IPS-NIHi7 (cell line): ENCODE results near the gene GAS5.
"Not testable (repeated sequence)": the region's sequence is repeated elsewhere in the genome, so short reads cannot be mapped to it uniquely, and the experiment has no call there.

ENCODE experiments used
- DNase-seq: peaks from one replicate; pipeline ENCODE4 v3.0.0; 2012; ENCODE audit warnings: mixed read lengths; ENCODE audit errors: extremely low spot score

Gene GAS5

DNA sequence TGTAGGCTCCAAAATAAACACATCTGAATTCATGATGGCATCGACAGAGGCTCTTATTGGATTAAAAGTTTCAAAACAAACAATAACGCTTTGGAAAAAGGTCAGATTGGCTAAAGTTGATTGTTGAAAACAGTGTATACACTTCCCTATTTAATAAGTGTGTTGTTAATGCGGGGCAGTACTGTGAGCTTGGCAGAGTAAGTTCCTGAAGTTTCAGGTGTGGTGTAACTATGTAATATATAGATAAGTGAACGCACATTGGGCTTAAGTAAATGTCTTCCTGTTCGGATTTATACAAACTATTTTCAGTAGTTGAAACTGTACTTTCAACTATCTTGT is 1.2 kb upstream of the GAS5 start:
- no peak for DNase-seq

DNA sequence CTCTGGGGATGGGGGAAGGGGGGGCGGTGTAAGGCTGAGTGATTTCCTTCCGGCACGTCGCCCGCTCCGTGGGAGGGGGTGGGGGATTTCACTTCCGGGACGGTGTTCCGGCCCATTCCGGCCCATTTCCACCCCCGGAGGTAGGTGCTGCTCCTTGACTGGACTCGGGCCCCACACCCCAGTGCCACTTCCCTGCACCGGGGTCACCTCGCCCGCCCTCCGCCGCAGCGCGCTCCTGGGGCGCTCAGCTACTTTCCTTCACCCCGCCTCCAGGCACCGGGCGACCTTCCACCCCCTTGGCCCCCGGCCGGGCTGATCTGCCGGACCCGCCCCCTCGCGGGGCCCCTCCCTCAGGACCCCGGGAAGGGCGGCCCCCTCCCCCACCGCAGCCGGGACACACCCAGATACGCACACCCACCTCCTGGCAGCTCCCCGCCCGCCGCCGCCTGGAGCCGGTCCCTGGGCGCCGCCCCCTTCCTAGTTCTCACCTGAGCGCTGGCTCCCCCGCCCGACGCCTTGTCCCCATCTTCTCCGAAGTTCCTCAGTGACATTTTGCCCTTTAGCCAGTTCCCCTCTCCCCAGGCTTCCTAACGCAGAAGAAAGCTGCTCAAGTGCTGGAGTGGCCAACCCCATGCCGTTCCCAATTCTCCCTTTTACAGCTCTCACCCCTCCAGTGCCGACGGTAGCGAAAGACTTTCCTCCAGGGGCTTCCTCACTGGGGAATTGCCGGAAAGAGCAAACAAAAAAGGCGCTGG is 654 bp upstream of the GAS5 start, which contains the start of gene ZBTB37:
ZBTB37 (plus strand) TSS at position 115 of the 755 bp plus-strand sequence. CDS start 1,846 bp downstream, outside the sequence.
- DNase-seq = peak; percentile 96

DNA sequence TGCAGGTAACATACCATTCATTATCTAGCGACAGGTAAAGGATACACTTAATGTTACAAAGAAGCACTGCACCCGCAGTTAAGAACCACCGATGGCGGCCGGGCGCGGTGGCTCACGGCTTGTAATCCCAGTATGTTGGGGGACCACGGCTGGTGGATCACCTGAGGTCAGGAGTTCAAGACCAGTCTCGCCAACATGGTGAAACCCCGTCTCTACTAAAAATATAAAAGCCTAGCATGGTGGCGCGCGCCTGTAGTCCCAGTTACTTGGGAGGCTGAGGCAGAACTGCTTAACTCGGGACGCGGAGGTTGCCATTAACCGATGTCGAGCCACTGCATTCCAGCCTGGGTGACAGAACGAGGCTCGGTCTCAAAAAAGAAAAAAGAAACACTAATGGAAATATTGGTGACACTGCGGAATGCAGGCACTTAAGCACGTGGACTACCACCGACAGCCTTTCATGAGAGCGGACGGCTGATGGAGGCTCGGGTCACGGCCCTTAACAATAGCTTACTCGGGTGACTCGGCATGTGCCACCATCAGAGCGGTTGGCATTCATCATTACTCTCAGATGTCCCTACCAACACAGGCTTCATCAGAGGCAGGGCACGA is 542 bp downstream of the GAS5 start:
- DNase-seq = no peak

DNA sequence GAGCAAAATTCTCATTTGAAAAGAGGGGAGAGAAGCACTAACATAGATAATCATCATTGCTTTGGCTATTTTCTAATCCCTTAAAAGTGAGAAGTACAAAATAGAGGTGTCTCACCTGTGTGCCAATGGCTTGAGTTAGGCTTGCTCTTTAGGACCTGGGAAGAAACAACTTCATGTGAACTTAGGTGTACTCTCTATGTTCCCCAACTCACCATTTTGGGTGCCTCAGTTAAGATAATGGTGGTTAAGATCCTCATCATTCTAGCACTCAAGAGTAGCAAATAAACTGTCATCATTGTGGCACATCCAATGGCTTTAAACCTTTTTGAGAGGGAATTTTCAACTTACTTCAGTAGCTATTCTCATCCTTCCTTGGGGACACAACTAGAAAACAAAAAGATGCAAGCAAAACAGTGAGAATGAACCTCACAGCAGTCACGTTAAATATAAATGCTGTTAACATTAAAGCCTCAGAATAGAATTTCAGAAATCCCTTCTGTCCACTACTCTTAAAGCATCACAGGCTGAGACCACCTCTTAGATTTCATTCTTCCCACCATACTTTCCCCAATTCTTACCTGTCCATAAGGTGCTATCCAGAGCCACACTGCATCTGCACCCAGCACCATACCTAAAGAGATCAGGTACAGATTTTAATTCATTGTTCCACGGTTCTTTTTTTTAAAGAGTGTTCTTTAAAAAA is 1.2 kb downstream of the GAS5 start:
- DNase-seq = no peak

DNA sequence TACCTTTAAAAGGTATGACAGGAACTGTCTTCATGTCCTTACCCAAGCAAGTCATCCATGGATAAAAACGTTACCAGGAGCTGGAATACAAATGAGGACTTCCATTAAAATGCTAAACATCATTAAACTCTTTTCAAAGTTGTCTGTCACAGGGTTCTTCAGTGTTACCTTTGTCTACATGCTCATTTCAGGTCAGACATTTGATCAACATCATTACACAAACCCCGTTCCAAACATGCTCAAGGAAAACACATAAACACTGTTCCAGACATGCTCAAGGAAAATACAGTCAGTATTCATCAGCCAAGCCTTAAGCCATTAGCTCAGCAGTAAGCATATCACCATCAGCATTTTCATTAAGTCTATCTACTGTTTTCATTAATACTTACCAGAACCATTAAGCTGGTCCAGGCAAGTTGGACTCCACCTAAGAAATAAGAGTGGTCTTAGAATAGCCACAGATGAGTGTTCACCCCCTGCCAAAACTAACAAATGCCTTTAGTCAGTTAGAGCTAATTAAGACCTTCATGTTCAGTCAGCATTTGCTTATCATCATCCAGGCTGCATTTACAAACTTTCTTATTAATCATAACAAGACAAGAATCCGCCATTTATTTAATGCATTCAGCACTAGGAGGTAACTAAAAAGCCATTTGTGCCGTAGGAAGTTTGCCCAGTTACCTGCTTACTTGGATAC is 2.2 kb downstream of the GAS5 start:
- no peak for DNase-seq

DNA sequence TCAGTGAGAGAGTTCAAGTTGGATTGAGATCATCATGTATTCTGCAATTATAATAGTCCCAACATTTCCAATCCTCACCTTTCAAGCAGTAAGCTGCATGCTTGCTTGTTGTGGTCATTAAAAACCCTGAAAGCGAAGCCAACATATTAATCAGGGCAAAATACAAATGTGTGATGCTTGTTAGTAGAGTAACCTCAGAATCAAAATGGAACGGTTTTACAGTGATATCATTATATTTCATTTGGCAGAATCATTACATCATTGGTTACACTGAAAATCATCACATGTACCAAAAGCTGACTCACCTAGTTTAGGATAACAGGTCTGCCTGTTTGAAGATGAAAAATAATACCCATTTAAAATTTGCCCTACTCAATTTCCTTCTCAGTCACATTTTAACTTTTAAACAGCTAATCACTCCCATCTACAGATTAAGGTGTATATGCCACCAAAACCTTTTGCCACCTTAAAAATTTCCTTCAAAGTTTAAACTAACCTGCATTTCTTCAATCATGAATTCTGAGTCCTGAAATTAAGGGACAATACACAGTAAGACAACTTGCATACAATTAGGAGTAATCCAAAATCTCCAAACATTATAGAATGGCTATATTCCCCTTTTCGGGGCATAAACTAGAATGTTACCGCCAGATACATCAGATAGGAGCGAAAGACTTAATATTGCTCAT is 3.5 kb downstream of the GAS5 start:
- no peak for DNase-seq

DNA sequence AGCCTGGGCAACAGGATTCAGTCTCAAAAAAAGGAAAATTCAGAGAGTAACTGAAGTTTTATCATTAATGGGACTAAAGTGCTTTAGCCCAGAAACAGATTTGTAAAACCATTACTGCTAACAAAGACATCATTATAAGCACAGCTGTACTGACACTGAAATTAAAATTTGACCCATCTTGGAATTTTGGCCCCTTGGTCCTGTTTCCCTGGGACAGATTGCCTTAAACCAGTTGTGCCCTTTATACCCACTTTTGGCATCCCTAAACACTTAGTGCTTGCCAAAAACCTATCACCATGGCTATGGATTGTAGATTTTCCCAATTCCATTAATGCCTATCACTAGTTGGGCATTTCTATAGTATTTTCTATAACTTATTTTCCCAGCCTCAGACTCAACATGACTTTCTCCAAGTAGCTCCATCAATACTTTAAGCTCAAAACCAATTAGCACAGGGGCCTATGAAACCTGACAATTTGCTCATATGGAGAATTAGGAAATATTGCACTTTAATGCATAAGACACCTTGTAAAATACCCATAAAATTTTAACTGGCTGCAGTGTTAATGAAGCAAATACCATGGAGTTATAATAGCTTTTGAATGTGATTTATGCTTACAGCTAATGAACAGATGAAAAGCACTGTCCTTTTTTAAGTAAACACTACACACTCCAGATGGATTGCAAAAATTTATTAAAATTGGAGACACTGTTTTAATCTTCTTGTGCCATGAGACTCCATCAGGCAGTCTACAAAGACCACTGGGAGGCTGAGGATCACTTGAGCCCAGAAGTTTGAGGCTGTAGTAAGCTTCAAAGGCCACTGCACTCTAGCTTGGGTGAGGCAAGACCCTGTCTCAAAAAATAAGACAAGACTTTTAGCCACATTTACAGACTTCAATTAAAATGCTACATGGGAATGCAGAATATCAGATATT is 4.3 kb downstream of the GAS5 start:
- no peak for DNase-seq

DNA sequence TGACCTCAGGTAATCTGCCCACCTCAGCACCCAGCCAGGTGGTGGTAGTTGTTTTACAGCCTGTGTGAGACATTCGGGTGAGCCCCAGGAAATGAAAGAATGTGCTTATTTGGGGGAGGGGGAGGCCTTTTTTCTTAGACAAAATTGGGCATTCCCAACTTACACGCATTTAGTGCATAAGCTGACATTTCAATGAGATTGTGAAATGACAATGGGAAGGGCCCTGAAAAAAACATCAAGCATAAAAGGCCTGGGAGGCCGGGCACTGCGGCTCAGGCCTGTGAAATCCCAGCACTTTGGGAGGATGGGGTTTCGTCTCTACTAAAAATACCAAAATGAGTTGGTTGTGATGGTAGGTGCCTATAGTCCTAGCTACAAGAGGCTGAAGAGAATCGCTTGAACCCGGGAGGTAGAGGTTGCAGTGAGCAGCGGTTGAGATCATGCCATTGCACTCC is 5.0 kb downstream of the GAS5 start:
- no peak for DNase-seq

DNA sequence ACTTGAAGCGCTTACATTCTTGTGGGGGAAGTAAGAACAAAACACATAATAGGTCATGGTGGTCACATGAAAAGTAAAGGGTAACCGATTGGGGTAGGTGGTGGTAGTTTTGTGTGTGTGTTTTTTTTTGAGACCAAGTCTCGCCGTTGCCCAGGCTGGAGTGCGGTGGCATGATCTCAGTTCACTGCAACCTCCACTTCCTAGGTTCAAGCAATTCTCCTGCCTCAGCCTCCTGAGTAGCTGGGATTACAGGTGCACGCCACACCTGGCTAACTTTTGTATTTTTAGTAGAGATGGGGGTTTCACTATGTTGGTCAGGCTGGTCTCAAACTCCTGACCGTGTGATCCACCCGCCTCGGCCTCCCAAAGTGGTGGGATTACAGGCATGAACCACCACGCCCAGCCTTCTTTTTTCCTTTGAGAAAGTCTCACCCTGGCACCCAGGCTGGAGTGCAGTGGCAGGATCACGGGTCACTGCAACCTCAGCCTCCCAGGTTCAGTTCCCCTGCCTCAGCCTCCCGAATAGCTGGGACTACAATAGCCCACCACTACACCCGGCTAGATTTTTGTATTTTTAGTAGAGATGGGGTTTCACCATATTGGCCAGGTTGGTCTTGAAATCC is 5.5 kb downstream of the GAS5 start:
- not testable (repeated sequence) for DNase-seq

DNA sequence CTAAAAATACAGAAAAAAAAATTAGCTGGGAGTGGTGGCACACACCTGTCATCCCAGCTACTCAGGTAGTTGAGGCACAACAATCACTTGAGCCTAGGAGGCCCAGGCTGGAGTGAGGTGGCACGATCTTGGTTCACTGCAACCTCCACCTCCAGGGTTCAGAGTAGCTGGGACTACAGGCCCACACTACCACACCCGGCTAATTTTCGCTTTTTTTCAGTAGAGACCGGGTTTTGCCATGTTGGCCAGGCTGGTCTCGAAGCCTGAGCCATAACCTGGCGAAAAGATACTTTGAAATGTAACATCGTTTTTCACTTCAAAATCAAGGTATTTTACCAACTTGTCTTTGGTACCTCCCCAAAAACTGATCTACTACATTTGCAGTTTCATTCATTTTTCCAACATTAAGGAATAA is 6.1 kb downstream of the GAS5 start:
- no peak for DNase-seq

DNA sequence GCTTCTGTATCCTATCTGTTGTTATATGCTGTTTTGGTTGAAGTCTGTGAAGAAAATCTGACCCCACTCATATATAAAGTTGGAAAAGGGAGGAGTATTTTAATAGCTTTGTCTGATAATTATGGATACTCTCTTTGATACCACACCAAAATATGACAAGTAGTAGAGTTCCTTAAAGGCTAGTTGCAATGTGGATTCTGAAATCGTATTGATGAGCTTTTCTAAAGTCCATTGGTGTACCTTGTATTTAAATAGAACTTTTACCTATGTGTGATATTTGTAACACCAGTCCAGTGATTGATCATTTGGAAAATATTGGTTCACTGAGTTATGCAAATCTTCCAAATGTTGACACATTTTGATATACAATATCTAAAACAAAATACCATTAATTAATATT is 7.7 kb downstream of the GAS5 start:
- no peak for DNase-seq

DNA sequence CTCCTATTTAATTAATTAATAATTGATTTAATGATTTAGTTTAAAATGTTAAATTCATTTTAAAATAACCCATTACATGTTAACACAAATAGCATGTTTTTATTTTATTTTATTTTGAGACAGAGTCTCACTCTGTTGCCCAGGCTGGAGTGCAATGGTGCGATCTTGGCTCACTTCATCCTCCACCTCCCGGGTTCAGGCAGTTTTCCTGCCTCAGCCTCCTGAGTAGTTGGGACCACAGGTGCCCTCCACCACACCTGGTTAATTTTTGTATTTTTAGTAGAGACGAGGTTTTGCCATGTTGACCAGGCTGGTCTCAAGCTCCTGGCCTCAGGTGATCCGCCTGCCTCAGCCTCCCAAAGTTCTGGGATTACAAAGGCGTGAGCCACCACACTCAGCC is 8.2 kb downstream of the GAS5 start:
- not testable (repeated sequence) for DNase-seq

DNA sequence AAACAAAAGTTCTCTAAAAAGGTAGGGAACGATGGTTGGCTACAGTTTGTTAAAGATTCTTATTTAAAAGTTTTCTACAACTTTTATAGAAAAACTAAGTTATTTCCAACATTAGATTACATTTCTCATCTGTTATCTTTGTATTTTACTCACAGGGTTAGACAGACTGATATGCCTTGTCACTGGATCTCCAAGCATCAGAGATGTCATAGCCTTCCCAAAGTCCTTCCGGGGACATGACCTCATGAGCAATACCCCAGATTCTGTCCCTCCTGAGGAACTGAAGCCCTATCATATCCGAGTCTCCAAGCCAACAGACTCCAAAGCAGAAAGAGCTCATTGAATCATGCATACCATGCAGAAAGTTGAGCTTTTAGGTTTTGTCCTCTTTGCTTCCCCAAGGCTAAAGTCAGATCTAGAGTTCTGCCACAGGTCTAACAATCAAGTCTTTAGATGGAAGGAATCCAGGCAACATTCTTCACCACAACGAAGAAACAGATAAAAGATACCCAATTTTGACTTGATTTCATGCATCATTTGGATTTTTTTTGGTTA is 10.3 kb downstream of the GAS5 start:
- no peak for DNase-seq

DNA sequence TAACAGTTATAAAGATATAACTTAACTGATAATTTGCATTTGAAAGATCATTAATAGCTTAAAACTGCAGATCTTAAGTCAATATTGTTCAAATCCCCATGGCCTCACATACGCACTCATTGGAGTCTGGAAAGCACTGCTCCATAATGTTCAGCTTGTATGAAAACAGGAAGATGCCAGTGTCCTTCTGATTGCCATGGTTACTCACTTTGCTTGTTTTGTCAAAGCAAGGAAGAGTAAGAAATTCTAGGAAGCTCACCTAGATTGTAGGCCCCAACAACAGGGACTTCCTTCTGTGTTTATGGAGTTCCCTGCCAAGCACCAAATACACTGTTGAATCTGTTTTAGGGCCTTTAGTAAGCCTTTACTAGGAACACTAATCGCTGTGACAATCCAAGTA is 10.9 kb downstream of the GAS5 start:
- no peak for DNase-seq

DNA sequence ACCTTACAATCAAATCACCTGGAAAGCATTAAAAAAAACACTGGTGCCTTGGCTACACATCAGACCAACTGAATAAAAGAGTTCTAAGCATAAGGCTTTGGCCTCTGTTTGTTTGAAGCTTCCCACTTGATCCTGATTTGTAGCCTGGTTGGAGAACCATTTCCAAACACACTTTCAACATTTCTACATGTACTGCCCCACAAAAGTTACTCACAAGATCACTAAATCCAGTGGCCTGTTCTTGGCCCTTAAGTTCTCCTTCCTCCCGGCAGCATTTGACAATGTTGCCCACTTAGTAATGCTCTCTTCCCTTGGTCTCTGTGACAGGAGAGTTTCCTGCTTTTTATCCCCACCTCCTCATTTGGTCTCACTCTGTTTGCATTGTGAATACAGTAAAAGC is 11.8 kb downstream of the GAS5 start:
- no peak for DNase-seq

DNA sequence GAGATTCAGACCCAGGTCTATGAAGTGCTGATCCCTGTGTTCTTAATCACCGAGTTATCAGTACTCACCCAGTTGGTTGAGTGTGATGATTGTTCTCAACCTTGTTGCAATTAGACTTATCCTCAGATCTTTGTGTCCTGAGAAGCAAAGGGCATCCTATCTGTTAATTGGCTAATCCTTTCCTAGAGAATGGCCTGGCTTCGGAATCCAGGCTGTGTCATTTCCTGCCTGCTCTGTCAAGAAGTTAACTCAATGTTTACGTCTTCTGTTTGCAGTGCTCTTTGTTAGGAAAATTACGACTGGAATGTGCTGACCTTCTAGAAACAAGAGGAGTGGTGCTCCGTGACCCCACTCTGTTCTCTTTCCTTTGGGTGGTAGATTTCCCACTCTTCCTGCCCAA is 14.7 kb downstream of the GAS5 start:
- peak; percentile 65 for DNase-seq

DNA sequence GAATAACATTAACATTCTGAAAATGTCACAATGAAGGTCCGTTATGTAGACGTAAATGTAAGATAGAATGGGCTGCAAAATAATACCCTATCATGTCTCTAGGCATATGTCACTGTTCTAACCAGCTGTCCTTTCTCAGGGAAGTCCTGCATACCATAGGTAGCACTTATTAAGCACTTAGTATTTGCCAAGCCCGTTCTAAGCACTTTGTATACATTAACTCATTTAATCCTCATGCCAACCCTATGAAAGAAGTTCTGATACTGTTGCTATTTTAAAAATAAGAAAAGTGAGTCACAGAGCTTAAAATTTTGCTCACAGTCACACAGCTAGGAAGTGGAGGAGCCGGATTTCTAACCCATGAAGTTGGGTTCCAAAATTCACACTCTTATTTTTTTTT is 15.7 kb downstream of the GAS5 start:
- no peak for DNase-seq

DNA sequence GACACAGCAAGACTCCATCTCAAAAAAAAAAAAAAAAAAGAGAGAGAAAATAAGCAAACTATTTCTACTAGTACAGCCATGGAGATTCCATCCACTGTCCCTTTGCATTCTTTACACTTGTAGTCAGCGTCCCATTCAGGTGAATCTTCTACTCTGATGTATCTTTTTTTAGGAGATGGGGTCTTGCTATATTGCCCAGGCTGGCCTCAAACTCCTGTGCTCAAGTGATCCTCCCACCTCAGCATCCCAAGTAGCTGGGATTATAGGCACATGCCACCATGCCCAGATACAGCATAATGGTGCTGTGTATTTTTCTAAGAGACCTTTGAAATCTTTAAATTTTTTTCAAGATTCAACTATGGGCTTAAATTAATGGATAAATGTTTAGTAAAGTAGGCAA is 35.0 kb downstream of the GAS5 start:
- DNase-seq = no peak

DNA sequence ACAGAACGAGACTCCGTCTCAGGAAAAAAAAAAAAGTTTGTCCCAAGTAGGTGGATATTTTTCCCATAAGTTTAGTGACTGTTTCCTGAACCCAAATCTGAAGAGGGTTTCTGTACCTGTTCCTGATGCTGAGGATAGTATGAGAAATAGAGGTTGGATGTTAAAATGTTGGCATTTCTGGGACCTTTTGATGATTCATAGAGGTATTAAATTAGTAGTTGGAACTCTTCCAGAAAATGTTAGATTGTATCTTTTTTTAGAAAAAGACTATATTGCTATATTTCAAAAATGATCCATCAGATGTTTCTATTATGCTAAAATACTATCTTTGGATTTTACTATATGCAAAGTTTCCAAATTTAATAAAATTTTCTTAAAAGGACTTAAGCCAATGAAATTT is 40.2 kb downstream of the GAS5 start:
- DNase-seq = no peak
